GM18499 (cell line): ENCODE measurements around the gene ANKFY1.
"Not testable (repeated sequence)": the region's sequence is repeated elsewhere in the genome, so short reads cannot be mapped to it uniquely, and the experiment has no call there.

Experiments used
- ATAC-seq: cut with Tn5 transposase; IDR thresholded peaks from one replicate; pipeline ENCODE4 v1.9.1; 2021; ENCODE audit warnings: moderate number of reproducible peaks; ENCODE audit not compliant: insufficient read depth, unreplicated experiment

ANKFY1 gene

DNA sequence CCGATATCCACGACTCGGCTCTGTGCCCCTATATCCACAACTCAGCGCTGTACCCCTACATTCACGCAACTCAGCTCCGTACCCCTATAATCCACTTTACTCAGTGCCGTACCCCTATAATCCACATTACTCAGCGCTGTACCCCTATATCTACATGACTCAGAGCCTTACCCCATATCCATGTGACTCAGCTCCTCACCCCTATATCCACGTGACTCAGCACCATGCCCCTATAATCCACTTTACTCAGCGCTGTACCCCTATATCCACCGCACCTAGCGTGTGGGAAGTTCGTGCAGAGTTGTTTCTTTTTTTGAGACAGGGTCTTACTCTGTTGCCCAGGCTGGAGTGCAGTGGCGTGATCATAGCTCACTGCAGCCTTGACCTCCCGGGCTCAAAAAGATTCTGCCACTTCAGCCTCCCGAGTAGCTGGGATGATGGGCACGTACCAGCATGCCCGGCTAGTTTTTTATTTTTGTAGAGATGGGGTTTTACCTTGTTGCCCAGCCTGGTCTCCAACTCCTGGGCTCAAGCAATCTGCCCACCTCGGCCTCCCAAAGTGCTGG lies 103.4 kb downstream of the ANKFY1 start:
- ATAC-seq = no peak

DNA sequence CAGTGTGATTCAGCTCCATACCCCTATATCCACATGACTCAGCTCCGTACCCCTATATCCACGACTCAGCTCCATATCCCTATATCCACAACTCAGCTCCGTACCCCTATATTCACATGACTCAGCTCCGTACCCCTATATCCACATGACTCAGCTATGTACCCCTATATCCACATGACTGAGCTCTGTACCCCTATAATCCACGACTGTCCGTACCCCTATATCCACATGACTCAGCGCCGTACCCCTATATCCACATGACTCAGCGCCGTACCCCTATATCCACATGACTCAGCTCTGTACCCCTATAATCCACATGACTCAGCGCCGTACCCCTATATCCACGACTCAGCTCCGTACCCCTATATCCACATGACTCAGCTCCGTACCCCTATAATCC lies 104.0 kb downstream of the ANKFY1 start:
- ATAC-seq = no peak

DNA sequence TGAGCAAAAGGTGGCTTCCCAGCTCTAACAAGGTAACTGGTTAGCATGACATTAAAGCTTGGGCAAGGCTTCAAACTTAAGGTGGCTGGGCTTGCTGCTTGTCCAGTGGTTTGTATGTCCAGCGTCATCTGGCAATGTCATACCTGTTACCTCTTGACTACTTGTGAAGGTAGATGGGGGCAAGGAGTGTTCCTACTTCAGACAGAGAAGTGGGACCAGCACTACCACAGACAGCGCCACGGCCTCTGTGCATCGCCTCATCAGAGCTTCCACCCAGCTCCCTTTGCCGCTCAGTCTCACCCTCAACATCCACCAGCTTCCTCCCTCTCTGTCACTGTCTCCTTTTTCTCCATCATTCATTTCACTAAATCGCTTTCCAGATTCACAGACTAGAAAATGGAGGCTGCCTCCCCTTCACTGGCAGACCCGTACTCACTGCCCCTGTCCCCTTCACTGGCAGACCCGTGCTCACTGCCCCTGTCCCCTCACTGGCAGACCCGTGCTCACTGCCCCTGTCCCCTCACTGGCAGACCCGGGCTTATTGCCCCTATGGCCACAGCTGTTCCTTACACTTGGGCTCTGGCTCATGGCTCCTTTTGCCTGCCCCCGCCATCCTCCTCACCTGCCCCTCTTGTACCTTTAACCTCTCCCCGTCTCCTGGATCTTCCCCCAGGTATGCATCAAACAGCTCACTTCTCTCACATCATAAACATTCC lies 106.0 kb downstream of the ANKFY1 start:
- no peak for ATAC-seq

DNA sequence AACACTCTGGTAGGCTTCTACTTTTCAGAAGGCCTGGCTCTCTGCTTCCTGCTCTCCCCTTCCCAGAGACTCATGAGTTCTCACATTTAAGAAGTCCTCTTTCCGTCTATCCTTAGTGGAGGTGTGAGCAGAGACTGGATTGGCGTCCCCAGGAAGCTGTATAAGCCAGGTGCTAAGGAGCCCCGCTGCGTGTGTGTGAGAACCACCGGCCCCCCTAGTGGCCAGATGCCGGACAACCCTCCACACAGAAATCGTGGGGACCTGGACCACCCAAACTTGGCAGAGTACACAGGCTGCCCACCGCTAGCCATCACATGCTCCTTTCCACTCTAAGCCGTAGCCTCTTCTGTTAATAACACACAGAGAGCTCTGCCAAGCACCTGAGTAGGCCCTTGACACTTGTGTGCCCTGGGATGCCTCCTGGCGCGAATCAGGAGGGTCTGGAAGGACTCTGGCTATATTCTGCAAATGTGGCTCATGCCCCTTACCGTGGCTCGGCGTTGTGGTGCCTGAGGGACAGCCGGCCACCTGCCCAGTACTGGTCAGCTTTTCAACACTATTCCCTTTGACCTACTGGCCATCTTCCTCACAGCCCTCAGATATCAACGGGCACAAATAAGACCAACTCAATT lies 106.9 kb downstream of the ANKFY1 start:
- ATAC-seq = no peak

DNA sequence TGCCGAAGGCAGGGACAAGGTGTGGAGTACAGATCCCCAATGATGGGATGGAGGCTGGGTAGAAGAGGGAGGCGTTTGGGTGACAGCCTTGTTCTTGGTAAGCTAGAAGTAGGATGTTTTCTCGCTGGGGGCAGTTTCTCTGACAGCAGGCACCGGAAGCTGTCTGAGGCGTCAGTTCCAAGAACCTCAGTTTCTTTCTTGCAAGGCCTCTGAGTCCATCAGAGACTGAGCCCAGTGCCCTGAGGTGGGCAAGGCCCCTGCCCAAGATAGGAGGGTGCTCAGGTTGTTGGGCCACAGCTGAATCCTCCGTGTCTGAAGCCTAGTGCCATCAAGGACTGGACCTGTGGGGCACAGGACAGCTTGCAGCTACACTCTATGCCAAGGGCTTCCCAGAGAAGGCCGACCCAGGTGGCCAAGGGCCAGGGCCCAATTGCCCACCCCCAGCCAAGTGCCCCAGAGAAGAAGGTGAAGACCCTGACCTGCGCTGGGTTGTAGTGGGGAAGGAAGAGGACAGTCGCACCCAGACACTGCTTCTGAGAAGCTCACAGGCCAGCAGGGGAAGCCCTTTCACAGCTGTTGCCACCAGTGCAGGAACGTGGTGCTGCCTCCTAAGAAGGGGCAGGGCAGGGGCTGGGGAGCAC lies 107.7 kb downstream of the ANKFY1 start:
- no peak for ATAC-seq

DNA sequence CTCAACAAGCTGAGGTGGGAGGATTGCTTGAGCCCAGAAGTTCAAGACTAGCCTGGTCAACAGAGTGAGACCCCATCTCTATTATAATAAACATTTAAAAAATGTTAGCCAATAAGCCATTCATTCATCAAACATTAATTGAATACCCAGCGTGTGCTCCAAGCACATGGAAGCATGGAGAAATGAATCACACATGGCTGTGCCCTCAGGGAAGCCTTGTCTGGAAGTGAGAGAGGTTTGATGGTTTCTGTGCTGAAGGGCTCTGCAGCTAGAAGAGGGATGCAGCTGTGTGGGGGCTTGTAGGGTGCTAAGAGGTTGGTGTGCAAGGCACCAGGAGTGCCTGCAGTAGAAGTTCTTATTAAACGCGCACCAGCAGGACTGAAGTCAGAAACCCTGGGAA lies 109.6 kb downstream of the ANKFY1 start:
- no peak for ATAC-seq

DNA sequence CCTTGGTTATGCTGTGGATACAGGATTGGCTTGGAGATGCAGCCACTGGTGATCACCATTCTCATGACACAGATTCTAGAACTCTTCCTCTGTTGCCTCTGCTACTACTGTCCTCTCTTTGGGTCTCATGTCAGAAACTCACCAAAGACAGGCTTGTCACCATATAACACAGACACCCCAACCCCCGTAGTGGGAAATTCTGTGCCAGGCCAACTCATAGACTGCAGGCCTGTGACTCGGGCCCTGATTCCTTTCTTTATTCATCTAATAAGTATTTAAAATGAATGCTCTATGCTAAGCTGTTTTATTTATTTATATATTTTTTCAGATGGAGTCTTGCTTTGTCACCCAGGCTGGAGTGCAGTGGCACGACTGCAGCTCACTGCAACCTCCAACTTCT lies 111.3 kb downstream of the ANKFY1 start:
- ATAC-seq = no peak

DNA sequence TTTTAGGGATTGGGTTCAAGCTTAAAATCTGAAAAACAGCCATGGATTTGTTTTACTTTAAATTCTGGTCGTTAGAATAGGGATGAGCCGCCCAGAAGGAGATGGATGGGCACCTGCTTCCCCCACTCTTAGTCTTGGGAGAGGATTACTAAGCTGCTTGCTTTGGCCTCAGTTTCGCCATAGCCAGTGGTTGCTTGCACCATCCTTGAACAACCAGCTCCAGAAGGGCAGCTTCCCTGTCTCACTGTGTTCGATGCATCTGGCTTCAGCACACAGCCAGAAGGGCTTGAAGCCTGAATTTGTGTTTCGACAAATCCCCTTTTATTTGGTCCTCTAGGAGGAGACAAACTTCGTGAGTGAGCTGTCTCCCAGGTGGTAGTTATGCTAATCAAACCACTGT lies 113.7 kb downstream of the ANKFY1 start:
- ATAC-seq = no peak

DNA sequence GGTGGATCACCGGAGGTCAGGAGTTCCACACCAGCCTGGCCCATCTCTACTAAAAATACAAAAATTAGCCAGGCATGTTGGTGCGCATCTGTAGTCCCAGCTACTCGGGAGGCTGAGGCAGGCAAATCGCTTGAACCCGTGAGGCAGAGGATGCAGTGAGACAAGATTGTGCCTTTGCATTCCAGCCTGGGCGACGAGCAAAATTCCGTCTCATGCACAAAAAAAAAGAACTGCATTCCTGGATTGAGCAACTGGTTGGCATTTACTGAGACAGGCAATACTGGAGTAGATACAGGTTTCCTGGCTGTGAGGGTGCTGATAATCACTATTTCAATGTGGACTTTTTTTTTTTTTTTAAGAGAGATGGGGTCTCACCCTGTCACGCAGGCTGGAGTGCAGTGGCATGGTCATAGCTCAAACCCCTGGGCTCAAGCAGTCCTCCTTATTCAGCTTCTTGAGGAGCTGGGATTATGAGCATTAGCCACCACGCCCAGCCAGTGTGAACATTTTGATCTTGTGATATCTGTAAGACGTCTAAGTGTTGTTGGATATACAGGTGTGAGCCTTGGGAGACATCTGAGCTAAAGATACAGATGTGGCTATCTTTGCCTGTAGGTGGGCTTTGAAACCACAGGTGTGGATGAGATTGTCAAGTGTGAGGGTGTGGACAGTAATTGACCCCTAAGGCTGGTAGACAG lies 115.0 kb downstream of the ANKFY1 start:
- no peak for ATAC-seq

DNA sequence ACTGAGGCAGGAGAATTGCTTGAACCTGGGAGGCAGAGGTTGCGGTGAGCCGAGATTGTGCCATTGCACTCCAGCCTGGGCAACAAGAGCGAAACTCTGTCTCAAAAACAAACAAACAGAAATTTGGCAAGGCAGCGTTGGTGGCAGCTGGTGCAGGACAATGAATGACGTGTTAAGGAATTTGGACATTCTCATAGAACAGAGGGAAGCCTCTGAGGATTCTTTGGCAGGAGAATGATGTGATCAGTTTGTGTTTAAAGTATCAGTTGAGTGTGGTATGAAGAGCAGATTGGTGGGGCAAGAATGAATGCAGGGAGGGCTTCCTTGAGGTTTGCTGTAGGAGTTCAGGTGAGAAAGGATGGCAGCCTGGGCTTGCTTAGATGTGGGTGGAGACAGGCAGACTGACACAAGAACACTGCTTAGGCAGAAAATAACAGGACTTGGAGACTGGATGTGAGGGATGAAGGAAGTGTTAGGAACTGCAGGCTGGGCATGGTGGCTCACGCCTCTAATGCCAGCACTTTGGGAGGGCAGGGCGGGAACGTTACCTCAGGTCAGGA lies 115.9 kb downstream of the ANKFY1 start:
- ATAC-seq = no peak

DNA sequence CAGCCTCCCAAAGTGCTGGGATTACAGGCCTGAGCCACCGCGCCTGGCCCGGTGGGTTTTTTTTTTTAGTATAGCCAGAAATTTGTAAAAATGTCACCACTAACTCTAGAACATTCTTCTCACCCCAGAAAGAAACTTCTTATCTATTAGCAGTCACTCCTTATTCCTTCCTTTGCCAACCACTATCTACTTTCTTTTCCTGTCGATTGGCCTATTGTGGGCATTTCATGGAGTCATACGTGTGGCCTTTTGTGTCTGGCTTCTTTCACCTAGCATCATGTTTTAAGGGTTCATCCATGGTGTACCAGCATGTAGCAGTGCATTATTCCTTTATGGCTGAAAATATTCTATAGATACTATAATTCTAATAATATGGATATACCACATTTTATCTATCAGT lies 117.1 kb downstream of the ANKFY1 start:
- ATAC-seq = no peak

DNA sequence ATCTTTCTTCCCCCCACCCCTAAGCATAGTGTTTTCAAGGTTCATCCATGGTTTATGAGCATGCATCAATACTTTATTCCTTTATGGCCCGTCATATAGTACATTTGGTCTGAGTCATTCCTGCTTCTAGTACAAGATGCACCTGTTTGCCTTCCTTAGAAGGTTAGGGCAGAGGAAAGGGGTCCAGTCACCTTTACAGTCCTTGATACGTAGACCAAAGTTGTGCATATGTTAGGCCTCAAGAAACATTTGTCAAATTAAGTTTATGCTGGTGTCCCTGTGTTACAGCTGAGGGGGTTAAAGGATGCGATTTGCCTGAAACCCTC lies 119.4 kb downstream of the ANKFY1 start:
- ATAC-seq = no peak

DNA sequence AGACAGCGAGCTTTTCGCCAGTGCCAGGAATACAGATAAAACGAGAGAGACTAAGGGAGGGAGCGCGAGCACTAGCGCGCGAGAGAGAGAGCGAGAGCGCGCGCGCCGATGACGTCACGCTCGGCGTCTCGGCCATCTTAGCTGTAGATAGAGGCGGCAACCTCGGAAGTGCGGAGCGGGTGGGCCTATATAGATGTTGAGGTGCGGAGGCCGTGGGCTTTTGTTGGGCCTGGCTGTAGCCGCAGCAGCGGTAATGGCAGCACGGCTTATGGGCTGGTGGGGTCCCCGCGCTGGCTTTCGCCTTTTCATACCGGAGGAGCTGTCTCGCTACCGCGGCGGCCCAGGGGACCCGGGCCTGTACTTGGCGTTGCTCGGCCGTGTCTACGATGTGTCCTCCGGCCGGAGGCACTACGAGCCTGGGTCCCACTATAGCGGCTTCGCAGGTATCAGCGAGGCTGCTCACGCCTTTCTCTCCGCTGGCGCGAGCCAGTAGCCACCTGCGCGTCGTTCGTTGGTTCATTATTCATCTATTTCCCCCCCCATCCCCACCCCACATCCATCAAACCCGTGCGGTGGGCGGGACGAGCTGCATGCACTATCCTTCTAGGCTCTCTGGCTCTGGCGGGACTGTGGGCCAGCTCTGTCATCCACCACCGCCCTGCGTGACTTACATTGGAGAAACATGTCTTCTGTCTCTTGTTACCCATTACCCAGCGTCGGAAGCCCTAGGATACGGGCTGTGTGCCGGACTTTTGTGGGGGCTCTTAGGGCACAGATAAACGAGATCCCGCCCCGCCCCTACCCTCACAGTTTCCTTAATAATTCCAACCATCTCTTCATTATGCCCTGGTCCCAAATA lies 120.0 kb downstream of the ANKFY1 start:
- ATAC-seq = peak; percentile 39

DNA sequence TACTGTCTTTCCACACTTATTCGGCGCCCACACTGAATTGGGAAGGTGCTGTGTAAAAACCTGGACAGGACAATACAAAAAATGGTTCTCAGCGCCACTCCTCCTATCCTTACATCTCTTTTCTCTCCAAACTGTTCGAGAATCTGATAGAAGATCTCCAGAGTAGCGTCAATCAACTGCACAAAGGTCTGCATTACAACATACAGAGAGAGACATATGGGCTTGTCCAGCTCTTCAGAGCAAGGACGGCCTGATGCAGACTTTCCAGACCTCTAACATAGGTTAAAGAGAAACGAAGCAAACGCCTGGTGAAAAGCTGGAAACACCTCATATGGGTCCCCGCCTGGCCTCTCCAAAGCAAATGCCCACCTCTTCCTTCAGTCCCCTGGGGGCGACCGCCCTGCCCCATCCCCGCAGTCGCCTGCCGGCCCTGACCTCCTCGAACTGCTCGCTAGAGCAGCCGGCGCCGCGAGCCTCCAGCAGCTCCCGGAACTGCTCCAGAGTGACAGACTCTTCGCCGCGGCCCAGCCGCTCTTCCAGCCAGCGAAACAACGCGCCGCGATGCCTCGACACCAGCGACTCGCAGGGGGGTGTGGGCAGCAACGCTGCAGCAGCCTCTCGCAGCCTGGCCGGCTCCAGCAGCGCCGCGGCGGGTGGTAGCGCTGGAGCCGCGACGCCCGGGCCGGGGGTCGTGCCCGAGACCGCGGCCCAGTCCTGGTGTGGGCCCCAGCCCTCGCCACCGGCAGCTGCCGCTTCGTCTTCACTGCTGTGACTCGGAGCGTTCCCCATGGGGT lies 121.5 kb downstream of the ANKFY1 start:
- no peak for ATAC-seq

DNA sequence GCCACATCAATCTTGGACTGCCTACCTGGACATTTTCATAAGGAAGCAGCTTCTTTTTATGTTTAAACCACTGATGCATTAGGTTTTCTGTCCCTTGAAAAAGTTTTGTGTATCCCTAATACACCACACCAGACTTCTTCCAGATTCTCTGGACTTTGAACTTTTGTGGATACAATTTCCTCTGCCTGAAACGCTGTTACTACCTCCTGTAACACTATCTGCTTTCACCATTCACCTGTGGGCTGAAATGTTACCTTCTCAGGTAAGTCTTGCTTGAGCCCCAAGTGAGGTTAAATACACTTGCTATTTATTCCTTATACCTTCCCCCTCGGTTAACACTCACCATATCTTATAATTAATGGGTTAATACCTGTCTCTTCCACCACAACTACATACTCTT lies 123.7 kb downstream of the ANKFY1 start:
- ATAC-seq = no peak

DNA sequence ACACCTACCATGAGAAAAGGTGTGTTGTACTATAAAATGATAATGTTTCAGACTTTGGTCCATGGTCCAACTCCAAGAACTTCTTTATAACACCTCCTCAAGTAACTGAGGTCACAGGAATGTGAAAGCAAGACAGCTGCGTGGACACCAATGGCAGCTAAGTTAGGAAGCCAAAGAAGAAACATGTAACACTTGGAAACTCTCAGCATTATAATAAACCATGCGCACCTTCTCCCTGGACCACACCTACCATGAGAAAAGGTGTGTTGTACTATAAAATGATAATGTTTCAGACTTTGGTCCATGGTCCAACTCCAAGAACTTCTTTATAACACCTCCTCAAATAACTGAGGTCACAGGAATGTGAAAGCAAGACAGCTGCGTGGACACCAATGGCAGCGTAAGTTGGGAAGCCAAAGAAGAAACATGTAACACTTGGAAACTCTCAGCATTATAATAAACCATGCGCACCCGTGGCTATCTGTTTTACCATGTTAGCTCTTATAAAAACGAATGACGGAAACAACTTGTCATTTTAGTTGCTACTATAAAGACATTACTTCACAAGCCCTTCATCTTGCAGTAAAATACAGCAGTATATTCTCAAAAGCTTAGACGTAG lies 124.8 kb downstream of the ANKFY1 start:
- not testable (repeated sequence) for ATAC-seq

DNA sequence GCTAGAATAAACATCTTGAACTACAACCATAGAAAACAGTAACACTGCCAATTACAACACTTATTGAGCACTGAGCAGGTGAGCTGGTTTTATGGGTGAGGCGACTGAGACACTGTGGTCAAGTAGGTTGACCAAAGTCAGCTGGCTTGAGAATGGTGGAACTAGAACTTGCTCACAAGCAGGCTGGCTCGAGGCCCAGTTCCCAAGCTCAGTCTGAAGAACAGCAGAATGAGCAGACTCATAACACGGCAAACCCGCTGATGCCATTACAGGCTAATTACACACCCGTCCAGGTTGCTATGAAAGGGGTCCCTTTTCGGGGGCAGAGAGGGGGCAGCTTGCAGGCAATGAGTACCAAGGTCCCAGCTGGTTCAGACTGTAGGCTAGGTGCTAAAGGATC lies 127.4 kb downstream of the ANKFY1 start:
- no peak for ATAC-seq

DNA sequence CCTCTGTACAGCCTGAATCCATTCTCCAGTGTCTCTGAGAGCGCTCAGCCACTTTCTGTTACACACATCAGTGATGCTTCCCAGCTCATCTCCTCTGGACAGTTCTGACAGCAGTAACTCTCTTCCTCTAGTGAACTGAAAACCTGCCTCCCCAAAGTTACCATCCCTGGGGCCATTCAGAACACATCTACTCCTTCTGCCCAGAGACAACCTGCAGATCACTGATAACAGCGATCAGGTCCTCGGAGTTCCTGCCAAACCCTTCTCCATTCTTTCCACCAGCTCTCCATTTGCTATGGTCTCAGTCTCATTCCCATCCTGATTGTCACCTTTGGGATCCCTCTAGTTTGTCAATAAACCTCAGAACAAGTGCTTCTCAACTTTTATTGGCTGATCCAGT lies 128.3 kb downstream of the ANKFY1 start:
- ATAC-seq = no peak

DNA sequence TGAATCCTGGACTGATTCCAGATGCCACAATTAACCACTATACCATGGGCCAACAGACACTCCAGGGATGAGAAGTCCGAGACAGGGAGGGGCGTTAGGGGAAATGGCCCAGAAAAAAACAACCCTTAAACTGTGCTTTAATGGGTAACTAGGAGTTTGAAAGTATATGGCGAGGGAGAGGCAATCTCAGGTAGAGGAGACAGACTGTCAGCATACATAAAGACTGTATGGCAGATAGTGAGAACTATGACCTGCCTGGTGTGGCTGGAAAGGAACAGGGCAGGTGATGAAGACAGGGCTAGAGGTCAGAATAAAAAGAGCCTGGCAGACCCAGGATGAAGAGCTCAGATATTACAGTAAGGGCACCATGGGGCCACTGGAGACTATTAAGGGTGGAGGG lies 129.1 kb downstream of the ANKFY1 start:
- no peak for ATAC-seq
